OCI-LY3 (cell line): Measurements from ENCODE around the gene SDF2L1.

Experiments used
- H2AFZ ChIP-seq: fragments of 200-600, 300-600 bp; shearing (Covaris generic); 2 replicates; pipeline ENCODE4 v1.6.0; 2014; ENCODE audit warnings: antibody characterized with exemption, low read depth, low read length
- H3K27ac ChIP-seq: fragments of 200-600, 300-600 bp; sonication (generic); 2 replicates; pipeline ENCODE4 v1.5.1; 2014; ENCODE audit warnings: mild to moderate bottlenecking, low read length, moderate library complexity, mixed read lengths
- H3K27me3 ChIP-seq: fragments of 200-600, 300-600 bp; sonication (generic); 2 replicates; pipeline ENCODE4 v1.6.1; 2014; ENCODE audit warnings: low read depth, low read length, mixed read lengths
- H3K36me3 ChIP-seq: fragments of 200-600, 300-600 bp; sonication (generic); replicated peaks from 2 replicates; pipeline ENCODE3; 2014; ENCODE audit warnings: low read depth, low read length, mixed read lengths
- H3K4me1 ChIP-seq: fragments of 300-600, 200-600 bp; sonication (generic); 2 replicates; pipeline ENCODE4 v1.6.1; 2014; ENCODE audit warnings: low read length, mixed read lengths
- H3K4me2 ChIP-seq: fragments of 200-600, 300-600 bp; sonication (generic); 2 replicates; pipeline ENCODE4 v1.6.1; 2014; ENCODE audit warnings: low read length, mixed read lengths
- H3K4me3 ChIP-seq: fragments of 300-600, 200-600 bp; sonication (generic); 2 replicates; pipeline ENCODE4 v1.5.1; 2014; ENCODE audit warnings: antibody characterized with exemption, mild to moderate bottlenecking, low read length, moderate library complexity
- H3K79me2 ChIP-seq: fragments of 300-600, 200-600 bp; shearing (Covaris generic); 2 replicates; pipeline ENCODE4 v1.6.1; 2014; ENCODE audit warnings: mild to moderate bottlenecking, low read length, mixed read lengths
- H3K9ac ChIP-seq: fragments of 300-600, 200-600 bp; shearing (Covaris generic); 2 replicates; pipeline ENCODE4 v1.6.0; 2014; ENCODE audit warnings: mild to moderate bottlenecking, low read length, moderate library complexity
- H3K9me3 ChIP-seq: fragments of 200-600, 300-600 bp; shearing (Covaris generic); 2 replicates; pipeline ENCODE4 v1.6.1; 2014; ENCODE audit warnings: low read length, mixed read lengths; ENCODE audit not compliant: insufficient read depth
- H4K20me1 ChIP-seq: fragments of 200-600, 300-600 bp; sonication (generic); 2 replicates; pipeline ENCODE4 v1.6.1; 2016; ENCODE audit warnings: low read length, mixed read lengths; ENCODE audit not compliant: insufficient read depth
- CTCF ChIP-seq: fragments of 200-600, 300-600 bp; sonication (generic); IDR thresholded peaks from 2 replicates; pipeline ENCODE4 v1.5.1; 2014; ENCODE audit warnings: antibody characterized with exemption, low read length, low read depth
- EZH2phosphoT487 ChIP-seq: fragments of 200-600 bp; shearing (Covaris generic); IDR thresholded peaks from 2 replicates; pipeline ENCODE4 v1.6.1; 2018; ENCODE audit warnings: antibody characterized with exemption, mixed run types, low read depth

The SDF2L1 gene

GRCh38 chr22:21650823-21651520 lies 8.9 kb downstream of the SDF2L1 start:
- H3K79me2 ChIP-seq = peaks cover 13% of the 10 kb centered on the region
- H3K4me2 ChIP-seq = peak overlapping the region; percentile 87
- H4K20me1 ChIP-seq = no peaks in the 10 kb centered on the region
- H3K4me3 ChIP-seq = peak overlapping the region; percentile 79
- TF ChIP-seq CTCF (no peak), EZH2phosphoT487 (no peak)
- H2AFZ ChIP-seq = peak overlapping the region; percentile 82
- H3K27ac ChIP-seq = peak overlapping the region; percentile 72
- peaks cover 21% of the 10 kb centered on the region for H3K4me1 ChIP-seq
- H3K36me3 ChIP-seq = peaks cover 18% of the 10 kb centered on the region
- H3K27me3 ChIP-seq = no peaks in the 10 kb centered on the region
- peak overlapping the region; percentile 90 for H3K9ac ChIP-seq
- H3K9me3 ChIP-seq = no peaks in the 10 kb centered on the region

- peak overlapping the region; percentile 79 for H3K4me3 ChIP-seq
- H3K9ac ChIP-seq = peak overlapping the region; percentile 90
- H4K20me1 ChIP-seq = no peaks in the 10 kb centered on the region
- H3K79me2 ChIP-seq = peaks cover 13% of the 10 kb centered on the region
- peaks cover 13% of the 10 kb centered on the region for H3K36me3 ChIP-seq
- H2AFZ ChIP-seq = peak overlapping the region; percentile 82
- no peaks in the 10 kb centered on the region for H3K27me3 ChIP-seq
- H3K4me2 ChIP-seq = peak overlapping the region; percentile 87
- H3K27ac ChIP-seq = peak overlapping the region; percentile 72
- no peak for TF ChIP-seq EZH2phosphoT487
- no peak for TF ChIP-seq CTCF
- no peaks in the 10 kb centered on the region for H3K9me3 ChIP-seq
- H3K4me1 ChIP-seq = peaks cover 15% of the 10 kb centered on the region
These were observed 9.5 kb downstream of the SDF2L1 start for GRCh38 chr22:21651521-21652009.

DNA sequence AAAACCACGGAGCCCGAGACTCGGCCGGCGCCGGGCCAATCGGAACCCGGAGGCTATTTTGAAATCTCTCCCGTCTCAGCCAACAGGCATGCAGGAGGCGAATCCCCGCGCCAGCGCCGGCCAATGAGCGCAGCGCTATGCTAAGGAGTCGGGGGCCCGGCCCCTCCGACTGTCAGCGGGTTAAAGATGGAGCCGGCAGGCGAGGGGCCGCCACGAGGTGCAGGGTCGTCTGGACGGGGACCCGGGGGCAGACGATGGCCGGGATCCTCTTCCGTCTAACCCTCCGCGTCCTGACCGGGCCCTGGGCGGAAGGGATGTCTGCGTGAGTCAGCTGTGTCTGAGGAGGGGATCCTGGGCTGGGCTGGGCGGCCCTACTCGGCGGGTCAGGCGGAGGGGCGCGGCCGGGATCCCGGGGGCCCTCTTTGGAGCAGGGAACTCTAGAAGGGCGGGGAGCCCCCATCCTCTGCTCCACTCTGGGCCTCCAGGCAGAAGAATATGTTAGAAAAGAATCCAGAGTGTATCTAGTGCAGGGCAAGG lies 10.0 kb downstream of the SDF2L1 start:
- H4K20me1 ChIP-seq = no peaks in the 10 kb centered on the region
- no peaks in the 10 kb centered on the region for H3K9me3 ChIP-seq
- H3K4me1 ChIP-seq = peaks cover 17% of the 10 kb centered on the region
- H3K79me2 ChIP-seq = peaks cover 13% of the 10 kb centered on the region
- peak overlapping the region; percentile 90 for H3K9ac ChIP-seq
- TF ChIP-seq CTCF = no peak
- TF ChIP-seq EZH2phosphoT487 = no peak
- peak overlapping the region; percentile 97 for H3K4me2 ChIP-seq
- H3K36me3 ChIP-seq = peaks cover 13% of the 10 kb centered on the region
- no peaks in the 10 kb centered on the region for H3K27me3 ChIP-seq
- peak overlapping the region; percentile 72 for H3K27ac ChIP-seq
- peak overlapping the region; percentile 79 for H3K4me3 ChIP-seq
- peak overlapping the region; percentile 82 for H2AFZ ChIP-seq
